PFSK-1 (cell line): ENCODE measurements around the gene MCTP1.

Experiments used
- FOXP2 ChIP-seq: optimal IDR thresholded peaks from 2 replicates; pipeline ENCODE3; 2011; ENCODE audit warnings: borderline replicate concordance, control low read depth, inconsistent platforms; ENCODE audit not compliant: insufficient read depth; ENCODE audit errors: extremely low read length, extremely low read depth
- POLR2AphosphoS5 ChIP-seq: IDR thresholded peaks from 2 replicates; pipeline ENCODE4 v1.6.1; 2012; ENCODE audit warnings: low read depth, mild to moderate bottlenecking, control low read depth, low read length, moderate library complexity
- SIN3A ChIP-seq: IDR thresholded peaks from 2 replicates; pipeline ENCODE4 v1.6.1; 2012; ENCODE audit warnings: mild to moderate bottlenecking, low read length, moderate library complexity, borderline replicate concordance; ENCODE audit not compliant: insufficient read depth
- TAF1 ChIP-seq: IDR thresholded peaks from 2 replicates; pipeline ENCODE4 v1.6.1; 2012; ENCODE audit warnings: low read length, control low read depth, borderline replicate concordance; ENCODE audit not compliant: insufficient read depth
- TF ChIP-seq, protein P1 (sequence below), 2 experiments: IDR thresholded peaks; 2 replicates each; pipeline versions ENCODE4 v1.6.1 to v1.8.0; 2011 to 2012; ENCODE audit warnings: low read depth in 2 of 2, low read length in 2 of 2, control low read depth in 1 of 2, inconsistent platforms in 1 of 2, mild to moderate bottlenecking in 1 of 2, moderate library complexity in 1 of 2; ENCODE audit not compliant: insufficient read depth in 1 of 2

MCTP1 gene

DNA sequence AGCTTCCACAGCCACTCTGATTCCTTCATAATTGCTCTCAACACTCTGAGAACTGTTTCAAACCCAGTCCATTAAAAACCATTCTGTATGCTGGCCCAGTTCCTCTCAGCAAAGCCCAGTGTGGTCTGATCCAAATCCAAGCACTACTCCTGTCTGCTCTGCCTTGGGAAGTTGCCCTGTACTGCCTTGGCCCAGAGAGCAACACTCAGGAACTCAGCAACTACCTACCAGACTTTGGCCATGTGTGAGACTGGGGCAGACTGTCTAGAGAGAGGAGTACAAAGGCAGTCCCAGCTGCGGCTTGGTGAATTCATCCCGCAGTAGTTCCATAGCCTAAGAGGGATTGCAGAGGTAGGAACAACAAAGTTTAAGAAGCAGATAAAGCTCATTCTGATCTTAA lies 214.4 kb downstream of the MCTP1 start:
- TF ChIP-seq POLR2AphosphoS5 (no peak), SIN3A (no peak)
- TF ChIP-seq, protein P1, sequence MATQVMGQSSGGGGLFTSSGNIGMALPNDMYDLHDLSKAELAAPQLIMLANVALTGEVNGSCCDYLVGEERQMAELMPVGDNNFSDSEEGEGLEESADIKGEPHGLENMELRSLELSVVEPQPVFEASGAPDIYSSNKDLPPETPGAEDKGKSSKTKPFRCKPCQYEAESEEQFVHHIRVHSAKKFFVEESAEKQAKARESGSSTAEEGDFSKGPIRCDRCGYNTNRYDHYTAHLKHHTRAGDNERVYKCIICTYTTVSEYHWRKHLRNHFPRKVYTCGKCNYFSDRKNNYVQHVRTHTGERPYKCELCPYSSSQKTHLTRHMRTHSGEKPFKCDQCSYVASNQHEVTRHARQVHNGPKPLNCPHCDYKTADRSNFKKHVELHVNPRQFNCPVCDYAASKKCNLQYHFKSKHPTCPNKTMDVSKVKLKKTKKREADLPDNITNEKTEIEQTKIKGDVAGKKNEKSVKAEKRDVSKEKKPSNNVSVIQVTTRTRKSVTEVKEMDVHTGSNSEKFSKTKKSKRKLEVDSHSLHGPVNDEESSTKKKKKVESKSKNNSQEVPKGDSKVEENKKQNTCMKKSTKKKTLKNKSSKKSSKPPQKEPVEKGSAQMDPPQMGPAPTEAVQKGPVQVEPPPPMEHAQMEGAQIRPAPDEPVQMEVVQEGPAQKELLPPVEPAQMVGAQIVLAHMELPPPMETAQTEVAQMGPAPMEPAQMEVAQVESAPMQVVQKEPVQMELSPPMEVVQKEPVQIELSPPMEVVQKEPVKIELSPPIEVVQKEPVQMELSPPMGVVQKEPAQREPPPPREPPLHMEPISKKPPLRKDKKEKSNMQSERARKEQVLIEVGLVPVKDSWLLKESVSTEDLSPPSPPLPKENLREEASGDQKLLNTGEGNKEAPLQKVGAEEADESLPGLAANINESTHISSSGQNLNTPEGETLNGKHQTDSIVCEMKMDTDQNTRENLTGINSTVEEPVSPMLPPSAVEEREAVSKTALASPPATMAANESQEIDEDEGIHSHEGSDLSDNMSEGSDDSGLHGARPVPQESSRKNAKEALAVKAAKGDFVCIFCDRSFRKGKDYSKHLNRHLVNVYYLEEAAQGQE (IDR thresholded peaks at IDR 0.05; ENCODE audit: insufficient read depth in 1 of 2, low read depth in 2 of 2, low read length in 2 of 2), result no peak

- TF ChIP-seq TAF1 (no peak), SIN3A (no peak), POLR2AphosphoS5 (no peak), FOXP2 (no peak)
- TF ChIP-seq, protein P1 (IDR thresholded peaks at IDR 0.05; ENCODE audit: insufficient read depth in 1 of 2, low read depth in 2 of 2, low read length in 2 of 2), result no peak
Measured at GRCh38 chr5:95069948-95070347, 214.9 kb downstream of the MCTP1 start.

GRCh38 chr5:95069021-95069420 lies 215.9 kb downstream of the MCTP1 start:
- TF ChIP-seq TAF1, result no peak
- TF ChIP-seq FOXP2, result no peak
- TF ChIP-seq POLR2AphosphoS5, result no peak
- TF ChIP-seq, protein P1 (IDR thresholded peaks at IDR 0.05; ENCODE audit: insufficient read depth in 1 of 2, low read depth in 2 of 2, low read length in 2 of 2), result no peak
- TF ChIP-seq SIN3A, result no peak

DNA sequence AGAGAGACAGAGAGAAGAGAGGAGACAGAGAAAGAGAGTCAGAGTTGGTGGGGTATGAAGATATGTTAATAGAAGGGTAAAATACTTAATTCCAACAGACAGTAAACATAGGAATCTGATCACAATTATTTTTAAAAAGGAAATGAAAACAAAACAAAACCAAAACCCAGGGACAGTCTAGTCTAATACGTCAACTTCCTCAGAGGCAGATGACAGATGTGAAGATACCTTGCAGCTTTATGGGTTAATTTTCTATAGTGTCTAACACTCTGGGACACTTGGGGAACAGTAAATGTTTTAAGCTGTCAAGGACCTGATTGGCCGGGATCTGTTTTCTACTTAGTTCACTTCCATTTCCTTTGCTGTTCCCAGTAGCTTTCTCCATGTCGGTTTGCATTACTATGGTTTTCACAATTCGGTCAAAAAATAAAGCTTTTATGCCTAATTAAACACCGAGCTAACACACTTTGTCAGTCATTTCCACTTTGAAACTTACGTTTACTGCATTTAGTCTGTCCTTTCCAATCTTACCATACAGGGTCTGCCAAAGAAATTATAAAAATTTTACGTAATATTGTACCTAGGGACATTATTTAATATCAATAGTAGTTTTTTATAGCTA lies 216.5 kb downstream of the MCTP1 start:
- TF ChIP-seq SIN3A, result no peak
- TF ChIP-seq POLR2AphosphoS5, result no peak
- no peak for TF ChIP-seq TAF1
- TF ChIP-seq, protein P1 (IDR thresholded peaks at IDR 0.05; ENCODE audit: insufficient read depth in 1 of 2, low read depth in 2 of 2, low read length in 2 of 2), result no peak

GRCh38 chr5:95066048-95066447 lies 218.8 kb downstream of the MCTP1 start:
- TF ChIP-seq SIN3A (no peak), POLR2AphosphoS5 (no peak), TAF1 (no peak), FOXP2 (no peak)
- TF ChIP-seq, protein P1 (IDR thresholded peaks at IDR 0.05; ENCODE audit: insufficient read depth in 1 of 2, low read depth in 2 of 2, low read length in 2 of 2), result no peak
